HG03342 (cell line): Measurements from ENCODE around the gene GYPB.
A peak's percentile ranks its signal among the peaks of the same experiment; 100 is the strongest.
"Not testable (repeated sequence)": the region's sequence is repeated elsewhere in the genome, so short reads cannot be mapped to it uniquely, and the experiment has no call there.

Experiments
- ATAC-seq: cut with Tn5 transposase; IDR thresholded peaks from one replicate; pipeline ENCODE4 v1.9.1; 2021; ENCODE audit warnings: mild to moderate bottlenecking, moderate library complexity; ENCODE audit not compliant: unreplicated experiment

Gene GYPB

DNA sequence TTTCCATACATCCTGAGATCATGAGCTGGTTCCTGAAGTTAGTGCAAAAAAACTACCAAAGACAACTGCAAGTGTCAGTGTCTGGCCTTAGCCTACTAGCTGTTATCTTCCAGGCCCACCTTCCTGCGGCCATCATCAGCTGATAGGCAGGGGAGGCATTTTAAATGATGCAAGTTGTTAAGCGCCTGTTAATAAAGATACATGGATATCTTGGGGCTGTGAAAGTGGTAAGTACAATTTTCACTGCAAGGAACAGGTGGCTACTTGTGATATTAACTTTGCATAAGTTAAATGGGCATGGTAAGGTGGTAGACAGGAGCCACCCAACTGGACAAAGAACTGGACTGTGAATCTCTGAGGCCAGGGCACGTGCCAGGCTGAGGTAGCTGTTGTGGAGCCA, at the start of gene GYPB:
Gene GYPB, minus strand, starts transcription at position 104 of the 400 bp plus-strand sequence. Its CDS starts 93 bp downstream, at position 11.
- not testable (repeated sequence) for ATAC-seq

DNA sequence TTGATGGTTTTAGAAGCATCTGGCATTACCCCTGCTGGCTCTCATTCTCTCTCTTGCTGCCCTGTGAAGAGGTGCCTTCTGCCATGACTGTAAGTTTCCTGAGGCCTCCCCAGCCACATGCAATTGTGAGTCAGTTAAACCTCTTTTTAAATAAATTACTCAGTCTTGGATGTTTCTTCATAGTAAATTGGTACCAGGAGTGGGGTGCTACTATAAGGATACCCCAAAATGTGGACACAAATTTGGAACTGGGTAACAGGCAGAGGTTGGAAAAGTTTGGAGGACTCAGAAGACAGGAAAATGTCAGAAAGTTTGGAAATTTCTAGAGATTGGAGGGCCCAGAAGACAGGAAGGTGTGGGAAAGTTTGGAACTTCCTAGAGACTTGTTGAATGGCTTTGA, 42.4 kb upstream of the GYPB start:
- not testable (repeated sequence) for ATAC-seq

GRCh38 chr4:144060234-144060859, 41.2 kb upstream of the GYPB start:
- ATAC-seq, result not testable (repeated sequence)

DNA sequence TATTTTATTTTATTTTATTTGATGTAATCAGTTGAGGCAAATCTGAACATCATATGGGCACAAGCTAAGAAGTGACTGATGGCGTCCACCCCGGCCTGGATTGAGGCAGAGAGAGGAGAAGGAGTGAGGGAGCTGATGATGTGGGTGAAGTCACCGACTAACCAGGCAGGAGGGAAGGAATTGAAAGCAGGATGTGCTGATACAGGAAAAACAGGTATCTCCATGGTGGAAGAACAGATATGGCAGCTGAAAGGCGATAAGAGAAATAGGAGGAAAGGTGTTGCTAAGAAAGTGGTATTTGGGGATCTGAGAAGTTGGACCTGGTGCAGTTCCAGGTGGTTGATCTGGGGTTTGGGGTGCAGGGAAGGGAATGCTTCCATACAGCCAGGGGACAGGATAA, 37.6 kb upstream of the GYPB start:
- ATAC-seq, result no peak

DNA sequence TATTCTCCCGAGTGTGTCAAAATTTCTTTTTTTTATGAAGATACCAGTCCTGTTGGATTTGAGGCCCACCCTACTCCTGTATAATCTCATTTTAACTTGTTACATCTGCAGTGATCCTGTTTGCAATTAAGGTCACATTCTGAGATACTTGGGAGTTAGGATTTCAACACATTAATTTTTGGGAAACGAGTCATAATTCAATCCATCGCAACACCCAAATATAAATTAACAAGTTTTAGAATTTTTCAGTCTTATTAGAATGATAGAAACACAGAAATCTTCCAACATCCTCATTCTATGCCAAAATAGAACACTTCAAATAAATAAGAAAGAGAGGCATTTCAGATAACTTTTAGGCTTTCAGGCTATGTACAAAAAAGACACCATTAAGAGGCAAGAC, 36.2 kb upstream of the GYPB start:
- ATAC-seq, result not testable (repeated sequence)

DNA sequence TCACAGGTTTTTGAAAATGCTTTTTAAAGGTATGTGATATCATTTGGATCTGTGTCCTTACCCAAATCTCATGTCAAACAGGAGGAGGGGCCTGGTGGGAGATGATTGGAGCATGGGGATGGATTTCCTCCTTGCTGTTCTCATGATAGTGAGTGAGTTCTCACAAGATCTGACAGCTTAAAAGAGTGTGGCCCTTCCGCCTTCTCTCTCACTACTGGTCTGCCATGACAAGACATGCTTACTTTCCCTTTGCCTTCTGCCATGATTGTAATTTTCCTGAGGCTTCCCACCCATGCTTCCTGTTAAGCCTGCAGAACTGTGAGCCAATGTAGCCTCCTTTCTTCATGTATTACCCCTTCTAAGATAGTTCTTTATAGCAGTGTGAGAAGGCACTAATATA, 32.3 kb upstream of the GYPB start:
- ATAC-seq, result not testable (repeated sequence)

GRCh38 chr4:144050631-144051030, 31.5 kb upstream of the GYPB start:
- ATAC-seq, result not testable (repeated sequence)

GRCh38 chr4:144049495-144050424, 30.6 kb upstream of the GYPB start:
- ATAC-seq, result not testable (repeated sequence)

GRCh38 chr4:144044936-144045335, 25.8 kb upstream of the GYPB start:
- not testable (repeated sequence) for ATAC-seq

GRCh38 chr4:144032580-144032979, 13.4 kb upstream of the GYPB start:
- ATAC-seq, result not testable (repeated sequence)

- not testable (repeated sequence) for ATAC-seq
Observed at GRCh38 chr4:144031875-144032274, 12.7 kb upstream of the GYPB start.

GRCh38 chr4:144031369-144031768, 12.2 kb upstream of the GYPB start:
- not testable (repeated sequence) for ATAC-seq

GRCh38 chr4:144030708-144031107, 11.5 kb upstream of the GYPB start:
- ATAC-seq, result not testable (repeated sequence)

DNA sequence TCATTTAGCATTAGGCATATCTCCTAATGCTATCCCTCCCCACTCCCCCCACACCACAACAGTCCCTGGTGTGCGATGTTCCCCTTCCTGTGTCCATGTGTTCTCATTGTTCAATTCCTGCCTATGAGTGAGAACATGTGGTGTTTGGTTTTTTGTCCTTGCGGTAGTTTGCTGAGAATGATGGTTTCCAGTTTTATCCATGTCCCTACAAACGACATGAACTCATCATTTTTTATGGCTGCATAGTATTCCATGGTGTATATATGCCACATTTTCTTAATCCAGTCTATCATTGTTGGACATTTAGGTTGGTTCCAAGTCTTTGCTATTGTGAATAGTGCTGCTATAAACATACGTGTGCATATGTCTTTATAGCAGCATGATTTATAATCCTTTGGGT, 7.5 kb upstream of the GYPB start:
- ATAC-seq, result not testable (repeated sequence)

DNA sequence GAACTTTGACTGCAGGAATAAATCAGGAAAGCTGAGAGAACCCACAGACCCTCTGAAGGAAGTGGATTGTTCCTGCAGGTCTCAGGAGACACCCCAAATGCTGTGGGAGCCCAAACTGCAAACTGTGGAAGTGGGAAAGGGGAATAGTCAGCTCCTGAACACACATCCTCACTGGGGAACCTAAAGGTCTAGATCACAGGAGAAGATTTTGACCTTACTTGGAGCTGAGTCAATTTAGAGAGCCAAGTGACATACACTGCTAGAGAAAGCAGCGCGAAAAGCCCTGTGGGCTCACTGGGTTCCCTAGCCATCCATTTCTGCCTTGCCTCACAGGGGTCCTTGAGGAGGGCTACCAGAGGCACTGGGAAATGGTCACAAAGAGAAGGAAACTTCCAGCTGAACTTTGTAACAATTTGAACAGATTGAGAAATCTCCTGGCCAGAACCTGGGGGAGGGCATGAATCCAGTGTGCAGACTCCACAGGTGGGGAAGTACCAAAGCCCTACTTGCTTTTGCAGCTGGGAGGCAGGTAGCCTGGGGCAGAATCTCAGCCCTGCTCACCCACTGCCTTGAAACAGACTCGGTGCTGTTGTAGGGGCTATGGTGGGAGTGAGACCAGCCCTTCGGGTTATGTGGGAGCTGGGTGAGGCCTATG, 5.3 kb upstream of the GYPB start:
- ATAC-seq, result not testable (repeated sequence)

DNA sequence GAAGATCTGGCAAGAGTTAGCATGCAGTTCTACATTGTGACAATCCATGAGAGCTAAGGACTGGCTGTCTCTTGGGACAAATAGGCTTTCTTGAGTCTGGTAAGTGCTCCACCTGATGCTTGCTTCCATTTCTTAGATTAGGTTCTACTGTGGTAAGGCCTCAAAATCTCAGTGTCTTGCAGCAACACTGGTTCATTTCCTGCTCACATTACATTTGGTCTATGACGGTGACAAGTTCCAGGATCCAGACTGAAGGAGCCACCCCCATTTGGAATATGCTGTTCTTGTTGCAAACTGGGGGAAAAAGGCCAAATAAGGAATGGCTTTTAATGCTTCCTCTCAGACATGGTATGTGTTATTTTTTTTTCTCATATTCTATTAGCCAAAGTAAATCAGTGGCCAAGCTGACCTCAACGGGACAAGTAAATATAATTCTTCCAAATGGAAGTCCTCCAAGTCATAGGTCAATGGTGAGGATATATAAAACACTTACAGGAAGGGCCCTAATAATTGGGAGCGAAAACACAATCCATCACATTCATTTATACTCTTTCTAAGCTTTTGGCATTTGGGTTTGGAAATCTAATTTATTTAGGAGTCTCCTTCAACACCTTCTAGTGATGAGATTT, 3.7 kb upstream of the GYPB start:
- ATAC-seq, result not testable (repeated sequence)

DNA sequence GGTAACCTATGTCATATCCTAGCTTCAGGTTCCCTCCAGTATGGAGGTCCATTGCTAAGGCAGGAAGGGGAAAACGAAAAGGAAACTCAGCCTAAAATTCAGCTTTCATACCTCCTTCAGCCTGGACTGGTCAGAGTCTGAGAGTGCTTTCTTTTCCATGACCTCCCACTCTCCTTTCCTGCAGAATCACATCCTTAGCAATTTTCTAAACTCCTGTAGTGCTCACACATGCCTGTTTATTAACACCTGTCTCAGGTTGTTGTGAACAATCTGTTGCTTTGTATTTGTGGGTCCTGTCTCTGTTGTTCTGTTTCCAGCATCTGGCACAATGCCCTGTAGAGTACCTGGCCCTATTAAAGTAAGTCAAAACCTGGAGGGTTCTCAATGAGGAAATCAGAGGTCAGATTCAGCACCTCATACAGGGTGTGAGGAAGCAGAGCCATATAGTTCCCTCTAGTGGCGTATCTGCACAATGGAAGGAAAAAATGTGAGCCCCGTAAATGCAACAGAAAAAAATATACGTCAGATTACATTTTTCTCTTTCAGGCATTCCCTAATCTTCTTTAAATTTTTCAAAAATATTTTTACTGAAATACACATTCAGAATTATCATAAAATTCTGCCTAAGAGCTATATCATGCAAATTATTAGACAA, 2.3 kb upstream of the GYPB start:
- ATAC-seq, result peak; percentile 90

- ATAC-seq, result not testable (repeated sequence)
Observed at GRCh38 chr4:144018223-144019000, 768 bp downstream of the GYPB start.

- ATAC-seq, result not testable (repeated sequence)
Observed at GRCh38 chr4:144017271-144017670, 1.9 kb downstream of the GYPB start.
